ENCODE data around the gene LAMB1. TPM values are rescaled to one million over a fixed set of nuclear protein-coding genes. Genes with fewer than 3 reads are reported as not detected.

LAMB1 gene
- total RNA-seq, 1 donor from 2014 or later, result 31.4 TPM

GRCh38 chr7:108016841-108017775, 14.1 kb upstream of the LAMB1 start:
- no peak for DNase-seq

GRCh38 chr7:108015740-108016139, 12.8 kb upstream of the LAMB1 start:
- no peak for DNase-seq

DNA sequence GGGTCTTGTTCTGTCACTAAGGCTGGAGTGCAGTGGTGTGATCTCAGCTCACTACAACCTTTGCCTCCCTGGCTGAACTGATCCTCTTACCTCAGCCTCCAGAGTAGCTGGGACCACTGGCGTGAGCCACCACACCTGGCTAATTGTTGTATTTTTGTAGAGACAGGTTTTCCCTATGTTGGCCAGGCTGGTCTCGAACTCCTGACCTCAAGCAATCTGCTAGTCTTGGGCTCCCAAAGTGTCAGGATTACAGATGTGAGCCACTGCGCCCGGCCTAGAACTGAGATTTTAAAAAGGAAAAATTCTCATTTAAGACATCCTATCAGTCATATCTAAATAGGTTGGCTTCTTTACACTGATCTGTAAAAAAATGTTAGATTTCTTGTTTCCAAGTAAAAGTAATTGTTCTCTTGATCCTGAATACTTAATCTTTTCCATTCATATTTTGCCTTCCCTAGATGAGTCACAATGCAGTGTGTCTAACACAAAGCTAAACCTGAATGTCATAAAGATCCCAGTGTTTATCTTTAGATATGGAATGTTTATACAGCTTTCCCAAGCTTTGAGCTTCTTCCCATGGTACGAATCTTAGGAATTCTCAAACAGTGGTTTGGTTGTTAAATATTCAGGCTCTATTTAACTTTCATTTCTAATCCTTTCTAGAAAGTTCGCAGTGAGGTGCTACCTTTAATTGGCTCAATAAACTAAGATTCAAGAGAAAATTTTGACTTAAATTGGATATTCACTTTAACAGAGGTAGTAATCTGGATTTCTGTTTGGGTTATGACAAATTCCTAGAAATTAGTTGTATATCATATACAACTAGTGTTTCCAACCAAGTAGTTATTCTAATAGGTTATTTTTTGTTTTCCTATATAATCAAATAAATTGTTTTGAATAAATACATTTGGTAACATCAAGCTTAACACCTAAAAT, 12.1 kb upstream of the LAMB1 start:
- DNase-seq, result no peak

- DNase-seq, result no peak
Measured at GRCh38 chr7:108014215-108014614, 11.3 kb upstream of the LAMB1 start.

DNA sequence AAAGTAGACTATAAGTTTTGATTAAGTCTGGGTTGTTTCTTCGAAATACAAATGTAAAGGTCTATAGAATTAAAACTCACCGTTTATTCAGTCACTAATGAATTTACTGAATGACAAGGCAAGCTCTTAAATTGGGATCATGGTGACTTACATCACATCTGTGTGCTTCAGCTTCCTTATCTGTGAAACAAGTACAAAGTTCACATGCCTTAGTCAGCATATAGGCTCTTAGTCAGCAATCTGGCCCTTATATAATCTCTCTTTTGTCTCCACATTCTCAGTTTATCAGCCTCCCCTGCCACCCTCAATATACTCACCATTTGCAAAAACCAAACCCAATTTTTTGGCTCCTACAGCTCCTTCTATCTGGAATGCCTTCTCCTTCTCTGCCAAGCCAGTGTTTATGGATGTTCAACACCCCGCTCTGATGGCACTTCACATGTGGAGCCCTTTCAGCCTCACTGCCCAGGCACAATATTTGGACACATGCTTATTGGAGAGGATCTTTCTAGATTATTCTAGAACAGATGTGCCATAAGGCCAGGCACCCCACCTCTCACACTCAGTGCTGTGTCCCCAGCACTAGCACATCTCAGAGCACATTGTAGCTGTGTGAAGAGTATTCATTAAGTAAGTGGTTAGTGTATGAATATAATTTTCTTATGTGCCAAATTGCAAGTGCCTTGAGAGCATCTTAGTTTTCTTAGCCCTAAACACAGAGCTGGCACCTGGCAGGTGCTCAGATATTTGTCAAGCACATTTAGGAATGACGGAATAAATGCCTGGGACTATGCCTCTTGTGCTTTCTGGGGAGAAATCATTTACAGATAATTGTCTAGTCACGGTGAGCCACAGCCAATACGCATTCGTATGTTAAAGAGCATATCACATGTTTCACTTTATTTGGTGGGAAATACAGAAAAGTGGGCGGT, 9.8 kb upstream of the LAMB1 start:
- DNase-seq, result no peak

DNA sequence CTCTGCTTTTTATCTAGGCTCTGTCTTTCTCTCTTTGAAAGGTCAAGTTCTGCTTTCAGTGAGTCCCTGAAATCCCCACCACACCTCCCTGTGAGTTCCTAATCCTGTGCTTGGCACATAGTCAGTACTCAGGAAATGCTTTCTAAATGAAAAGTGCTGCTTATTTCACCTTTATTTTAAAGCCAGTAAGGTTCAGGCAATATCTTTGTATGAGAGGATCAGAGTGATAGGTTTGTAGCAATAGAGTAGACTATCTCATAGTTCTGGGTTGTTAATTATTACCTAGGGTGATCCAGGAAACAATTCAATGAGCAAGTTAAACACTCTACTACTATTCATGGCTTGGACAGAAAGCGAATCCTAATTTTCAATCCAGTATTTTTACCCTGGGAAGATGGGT, 7.4 kb upstream of the LAMB1 start:
- no peak for DNase-seq

DNA sequence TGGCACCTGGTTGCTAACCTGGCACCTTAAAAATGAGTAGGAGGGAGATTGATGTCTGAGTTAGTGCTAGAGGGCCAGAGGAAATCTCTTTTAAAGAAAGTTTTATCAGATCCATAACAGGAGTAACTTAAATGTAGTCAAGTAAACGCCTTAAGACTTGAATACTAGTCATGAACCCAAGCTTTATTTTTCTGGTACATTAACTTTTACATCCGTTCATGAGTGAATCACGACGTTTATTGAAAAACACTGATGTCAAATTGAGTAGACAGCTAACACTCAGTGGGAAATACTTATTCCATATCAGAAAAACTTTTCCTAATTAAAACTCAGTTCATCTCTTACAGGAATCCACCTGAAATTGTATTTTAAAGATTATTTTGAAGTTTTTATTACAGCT, 6.9 kb upstream of the LAMB1 start:
- no peak for DNase-seq

DNA sequence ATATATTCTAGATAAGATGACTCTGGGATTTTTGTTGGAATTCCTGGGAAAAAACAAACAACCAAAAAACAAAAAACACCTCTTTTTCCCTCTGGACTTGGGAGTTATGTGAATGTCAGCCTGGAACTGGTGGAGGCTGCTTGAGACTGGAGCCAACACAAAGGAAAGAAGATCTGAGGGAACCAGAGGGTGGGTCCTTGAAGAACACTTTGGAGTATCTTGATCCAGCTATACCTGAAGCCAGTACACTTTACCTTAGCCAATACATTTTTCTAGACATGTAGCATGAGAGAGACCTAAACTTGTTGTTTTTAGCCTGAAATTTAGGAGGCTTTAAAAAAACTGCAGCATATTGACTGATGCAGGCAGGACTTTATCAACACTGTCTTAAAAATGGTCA, 5.9 kb upstream of the LAMB1 start:
- no peak for DNase-seq

DNA sequence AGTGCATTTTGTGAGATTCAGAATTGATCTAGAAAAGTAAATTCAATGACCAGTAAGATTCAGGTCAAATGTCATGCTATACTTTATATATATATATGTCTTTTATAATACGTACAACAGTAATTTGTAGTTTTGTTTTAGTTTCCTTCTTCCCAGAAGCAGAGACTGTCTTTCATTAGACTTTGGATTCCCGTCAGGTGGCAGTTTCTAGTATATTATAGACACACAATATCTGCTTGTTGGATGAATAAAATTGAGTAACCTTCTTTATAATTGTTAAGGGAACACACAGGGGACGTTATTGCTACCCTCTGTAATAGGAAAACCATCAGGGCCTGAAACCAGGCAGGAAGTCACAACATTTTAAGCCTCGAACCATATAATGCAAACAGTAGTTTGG, 5.3 kb upstream of the LAMB1 start:
- no peak for DNase-seq

DNA sequence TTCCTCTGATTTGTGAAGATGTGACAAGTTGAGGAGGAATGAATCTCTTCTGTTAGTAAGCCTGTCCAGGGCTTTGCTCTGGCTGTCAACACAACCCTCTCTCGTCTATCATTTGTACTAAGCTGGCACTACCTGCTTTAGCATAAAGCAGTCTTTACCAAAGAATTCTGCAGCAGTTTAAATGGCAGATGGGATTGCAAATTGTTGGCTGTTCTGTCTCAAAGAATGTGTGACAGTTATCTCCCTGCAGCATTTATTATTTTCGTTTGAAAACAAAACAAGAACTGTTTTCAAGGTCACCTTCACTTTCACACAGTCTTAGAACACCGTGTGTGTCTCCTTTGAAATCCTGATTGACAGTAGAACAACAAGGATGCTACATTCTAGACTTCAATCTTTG, 4.8 kb upstream of the LAMB1 start:
- DNase-seq, result no peak

DNA sequence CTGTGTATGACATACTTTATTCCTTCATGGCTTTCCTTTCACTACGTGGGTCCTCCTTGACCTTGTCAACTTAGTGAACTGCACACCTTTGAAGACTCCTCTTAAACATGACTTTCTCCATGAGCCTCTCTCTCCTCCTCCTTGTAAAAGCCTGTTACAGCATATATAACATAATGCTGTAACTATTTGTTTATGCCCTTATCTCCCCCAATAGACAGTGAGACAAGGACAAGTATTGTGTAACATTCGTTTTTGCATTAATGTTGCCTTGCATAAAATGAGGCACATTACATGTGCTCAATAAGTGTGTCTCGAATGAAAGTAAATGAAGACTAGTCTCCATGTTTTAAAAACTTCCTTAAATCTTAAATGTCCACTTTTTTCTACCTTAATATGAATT, 4.3 kb upstream of the LAMB1 start:
- no peak for DNase-seq

GRCh38 chr7:108004220-108005142, 1.5 kb upstream of the LAMB1 start:
- DNase-seq, result no peak

GRCh38 chr7:108003599-108003935, 606 bp upstream of the LAMB1 start:
- no peak for DNase-seq

DNA sequence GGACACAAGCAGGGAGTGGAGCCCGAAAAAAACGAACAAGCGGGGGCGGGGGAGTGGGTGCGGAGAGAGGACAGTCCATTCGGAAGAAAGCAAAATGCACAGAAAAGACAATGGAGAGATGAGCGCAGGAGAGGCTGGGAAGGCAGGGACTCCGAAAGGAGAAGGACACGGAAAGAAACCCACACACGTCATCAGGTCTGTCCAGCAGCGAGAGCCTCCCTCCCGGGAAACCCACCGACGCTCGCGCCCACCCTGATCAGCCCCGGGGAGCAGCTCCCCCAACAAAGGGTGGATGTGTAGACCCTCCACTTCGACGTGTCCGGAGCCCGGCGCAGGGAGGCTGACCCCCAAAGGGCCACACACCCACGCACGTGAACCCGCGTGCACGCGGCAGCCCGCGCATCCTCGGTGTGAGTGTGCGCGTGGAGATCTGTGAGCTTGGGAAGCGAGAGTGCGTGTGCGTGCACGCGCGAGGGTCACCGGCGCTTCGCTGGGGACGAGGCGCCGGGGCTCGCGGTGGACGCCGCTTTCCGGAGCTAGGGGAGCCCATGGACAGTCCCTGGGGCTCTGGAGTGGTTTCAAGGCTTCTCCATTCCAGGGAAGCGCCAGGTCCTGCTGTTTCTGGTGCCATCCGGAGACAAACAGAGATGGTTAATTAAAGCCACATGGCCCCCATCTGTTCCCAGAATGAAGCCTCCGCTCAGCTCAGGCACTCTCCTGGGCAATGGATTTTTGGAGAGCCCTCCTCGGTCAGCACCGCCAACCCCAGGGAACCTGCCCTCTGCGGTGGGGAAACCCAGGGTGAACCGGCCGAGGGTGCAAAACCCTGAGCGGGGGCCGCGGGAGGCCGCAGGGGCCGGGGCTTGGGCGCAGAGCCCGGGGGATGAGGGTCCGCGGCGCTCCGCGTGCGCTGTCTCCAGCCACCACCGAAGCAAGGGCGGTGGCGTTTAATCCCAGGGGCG, 916 bp downstream of the LAMB1 start:
- no peak for DNase-seq

- DNase-seq, result no peak
Measured at GRCh38 chr7:108000875-108001763, 1.8 kb downstream of the LAMB1 start.

DNA sequence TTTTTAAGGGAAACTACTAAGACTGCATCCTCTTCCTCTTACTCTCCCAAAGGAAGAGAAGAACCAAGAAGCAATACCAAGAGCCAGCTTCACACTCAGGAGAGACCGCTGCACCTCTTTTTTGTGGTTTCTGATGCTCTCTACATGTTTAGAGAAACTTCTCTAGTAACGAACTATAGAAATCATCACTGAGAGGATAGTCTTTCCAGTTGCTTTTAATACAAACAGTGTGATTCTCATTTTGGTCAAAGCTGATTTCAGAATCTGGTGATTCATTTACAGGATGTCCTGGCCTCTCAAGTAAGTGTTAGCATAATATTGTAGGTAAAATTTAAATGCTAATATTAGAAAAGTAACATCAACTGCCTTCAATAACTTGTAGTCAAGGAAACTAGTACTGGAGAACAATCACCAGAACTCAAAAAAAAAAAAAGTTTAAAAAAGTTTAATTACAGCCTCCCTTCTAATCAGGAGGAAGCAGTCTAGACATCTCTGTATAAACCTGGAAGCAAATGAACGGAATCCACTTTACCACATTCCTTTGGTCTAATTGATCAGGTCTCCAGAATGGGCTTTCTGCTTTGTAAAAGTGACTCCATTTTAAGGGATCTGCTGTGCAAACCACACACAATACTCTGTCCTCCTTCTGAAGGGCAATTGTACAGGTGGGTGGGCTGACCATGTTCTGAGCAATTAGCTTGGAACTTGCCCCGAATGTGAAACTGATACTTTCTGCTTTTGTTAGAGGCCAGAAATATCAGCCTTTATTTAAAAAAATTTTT, 3.0 kb downstream of the LAMB1 start:
- DNase-seq, result no peak

GRCh38 chr7:107998660-107999480, 4.1 kb downstream of the LAMB1 start:
- no peak for DNase-seq
